Neural cell (in vitro differentiated cells): ENCODE measurements around the gene TNRC6C.

Source experiments
- MXI1 ChIP-seq: fragments of 450-650 bp; conservative IDR thresholded peaks from 2 replicates; pipeline ENCODE4 v1.6.1; 2014; ENCODE audit warnings: antibody characterized with exemption, mild to moderate bottlenecking; ENCODE audit not compliant: poor library complexity, severe bottlenecking
- POLR2AphosphoS5 ChIP-seq: IDR thresholded peaks from 2 replicates; pipeline ENCODE4 v1.6.1; 2012
- RAD21 ChIP-seq: fragments of 450-650 bp; conservative IDR thresholded peaks from 2 replicates; pipeline ENCODE4 v1.6.1; 2014; ENCODE audit warnings: antibody characterized with exemption, mild to moderate bottlenecking, moderate library complexity
- SMC3 ChIP-seq: fragments of 450-650 bp; conservative IDR thresholded peaks from 2 replicates; pipeline ENCODE4 v1.6.1; 2014; ENCODE audit warnings: antibody characterized with exemption, mild to moderate bottlenecking, moderate library complexity; ENCODE audit not compliant: poor library complexity
- TF ChIP-seq, protein P1 (sequence below): fragments of 450-650 bp; IDR thresholded peaks from 2 replicates; pipeline ENCODE4 v1.5.1; 2014; ENCODE audit warnings: antibody characterized with exemption, mild to moderate bottlenecking, moderate library complexity; ENCODE audit not compliant: poor library complexity, severe bottlenecking
- TF ChIP-seq, protein P2 (sequence below): IDR thresholded peaks from 2 replicates; pipeline ENCODE4 v1.6.1; 2012; ENCODE audit warnings: borderline replicate concordance

DNA sequence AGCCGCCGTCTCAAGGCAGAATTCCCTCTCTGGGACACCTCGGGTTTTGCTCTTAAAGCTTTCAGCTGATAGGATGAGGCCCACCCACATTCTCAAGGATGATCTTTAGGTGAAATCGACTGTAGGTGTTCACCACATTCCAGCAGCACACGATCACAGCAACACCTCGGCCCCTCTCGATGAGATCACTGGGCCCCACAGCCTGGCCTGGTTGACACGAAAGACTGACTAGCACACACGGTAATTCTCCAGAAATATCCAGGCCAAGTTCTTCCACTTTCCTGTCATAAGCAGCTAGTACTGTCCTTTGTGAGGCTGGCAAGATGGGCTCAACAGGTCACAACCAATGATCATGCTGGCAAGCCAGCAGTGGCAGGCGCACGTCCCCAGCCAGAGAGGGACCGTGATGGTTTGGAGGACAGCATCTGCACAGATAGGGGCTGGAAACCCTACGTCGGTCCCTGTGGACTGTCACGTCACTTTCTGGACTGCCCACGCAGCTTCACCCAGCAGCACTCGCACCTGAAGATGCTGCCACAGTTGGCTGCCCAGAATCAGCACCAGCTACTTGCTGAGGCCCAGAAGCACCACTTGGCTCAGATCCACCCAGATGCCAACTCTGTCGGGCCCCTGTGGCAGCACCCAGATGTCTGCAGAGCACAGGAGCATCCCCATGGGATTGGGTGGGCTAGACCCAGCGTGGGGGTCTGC is 152.7 kb downstream of the TNRC6C start:
- TF ChIP-seq SMC3 (no peak), MXI1 (no peak), RAD21 (no peak), POLR2AphosphoS5 (peak; percentile 31)
- TF ChIP-seq, protein P1, sequence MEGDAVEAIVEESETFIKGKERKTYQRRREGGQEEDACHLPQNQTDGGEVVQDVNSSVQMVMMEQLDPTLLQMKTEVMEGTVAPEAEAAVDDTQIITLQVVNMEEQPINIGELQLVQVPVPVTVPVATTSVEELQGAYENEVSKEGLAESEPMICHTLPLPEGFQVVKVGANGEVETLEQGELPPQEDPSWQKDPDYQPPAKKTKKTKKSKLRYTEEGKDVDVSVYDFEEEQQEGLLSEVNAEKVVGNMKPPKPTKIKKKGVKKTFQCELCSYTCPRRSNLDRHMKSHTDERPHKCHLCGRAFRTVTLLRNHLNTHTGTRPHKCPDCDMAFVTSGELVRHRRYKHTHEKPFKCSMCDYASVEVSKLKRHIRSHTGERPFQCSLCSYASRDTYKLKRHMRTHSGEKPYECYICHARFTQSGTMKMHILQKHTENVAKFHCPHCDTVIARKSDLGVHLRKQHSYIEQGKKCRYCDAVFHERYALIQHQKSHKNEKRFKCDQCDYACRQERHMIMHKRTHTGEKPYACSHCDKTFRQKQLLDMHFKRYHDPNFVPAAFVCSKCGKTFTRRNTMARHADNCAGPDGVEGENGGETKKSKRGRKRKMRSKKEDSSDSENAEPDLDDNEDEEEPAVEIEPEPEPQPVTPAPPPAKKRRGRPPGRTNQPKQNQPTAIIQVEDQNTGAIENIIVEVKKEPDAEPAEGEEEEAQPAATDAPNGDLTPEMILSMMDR = no peak
- TF ChIP-seq, protein P2, sequence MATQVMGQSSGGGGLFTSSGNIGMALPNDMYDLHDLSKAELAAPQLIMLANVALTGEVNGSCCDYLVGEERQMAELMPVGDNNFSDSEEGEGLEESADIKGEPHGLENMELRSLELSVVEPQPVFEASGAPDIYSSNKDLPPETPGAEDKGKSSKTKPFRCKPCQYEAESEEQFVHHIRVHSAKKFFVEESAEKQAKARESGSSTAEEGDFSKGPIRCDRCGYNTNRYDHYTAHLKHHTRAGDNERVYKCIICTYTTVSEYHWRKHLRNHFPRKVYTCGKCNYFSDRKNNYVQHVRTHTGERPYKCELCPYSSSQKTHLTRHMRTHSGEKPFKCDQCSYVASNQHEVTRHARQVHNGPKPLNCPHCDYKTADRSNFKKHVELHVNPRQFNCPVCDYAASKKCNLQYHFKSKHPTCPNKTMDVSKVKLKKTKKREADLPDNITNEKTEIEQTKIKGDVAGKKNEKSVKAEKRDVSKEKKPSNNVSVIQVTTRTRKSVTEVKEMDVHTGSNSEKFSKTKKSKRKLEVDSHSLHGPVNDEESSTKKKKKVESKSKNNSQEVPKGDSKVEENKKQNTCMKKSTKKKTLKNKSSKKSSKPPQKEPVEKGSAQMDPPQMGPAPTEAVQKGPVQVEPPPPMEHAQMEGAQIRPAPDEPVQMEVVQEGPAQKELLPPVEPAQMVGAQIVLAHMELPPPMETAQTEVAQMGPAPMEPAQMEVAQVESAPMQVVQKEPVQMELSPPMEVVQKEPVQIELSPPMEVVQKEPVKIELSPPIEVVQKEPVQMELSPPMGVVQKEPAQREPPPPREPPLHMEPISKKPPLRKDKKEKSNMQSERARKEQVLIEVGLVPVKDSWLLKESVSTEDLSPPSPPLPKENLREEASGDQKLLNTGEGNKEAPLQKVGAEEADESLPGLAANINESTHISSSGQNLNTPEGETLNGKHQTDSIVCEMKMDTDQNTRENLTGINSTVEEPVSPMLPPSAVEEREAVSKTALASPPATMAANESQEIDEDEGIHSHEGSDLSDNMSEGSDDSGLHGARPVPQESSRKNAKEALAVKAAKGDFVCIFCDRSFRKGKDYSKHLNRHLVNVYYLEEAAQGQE = no peak
